Measurements from ENCODE around the gene LMBR1L. TPM values are rescaled to one million over a fixed set of nuclear protein-coding genes. Genes with fewer than 3 reads are reported as not detected.

The LMBR1L gene
- total and polyA plus RNA-seq, 2 of the 13 experiments (the other 11 are each of a cell fraction or from before 2014, with no cell fraction given) = 12.2 to 65.9 TPM

- TF ChIP-seq PLRG1 (conservative IDR thresholded peaks at IDR 0.05) = no peak
- no peak for TF ChIP-seq ZNF232 (CRISPR knock-in tag; IDR thresholded peaks at IDR 0.05; ENCODE audit: borderline replicate concordance)
- TF ChIP-seq ARNT2 (CRISPR knock-in tag; IDR thresholded peaks at IDR 0.05; ENCODE audit: low read depth) = no peak
- TF ChIP-seq ZNF83 (CRISPR knock-in tag; IDR thresholded peaks at IDR 0.05; ENCODE audit: borderline replicate concordance) = no peak
- no peak for TF ChIP-seq ZSCAN21 (CRISPR knock-in tag; IDR thresholded peaks at IDR 0.05; ENCODE audit: borderline replicate concordance)
- no peak for TF ChIP-seq HOXA7 (CRISPR knock-in tag; IDR thresholded peaks at IDR 0.05)
- TF ChIP-seq HOXA3 (CRISPR knock-in tag; IDR thresholded peaks at IDR 0.05) = no peak
- no peak for TF ChIP-seq ZC3H4 (CRISPR knock-in tag; IDR thresholded peaks at IDR 0.05; ENCODE audit: borderline replicate concordance)
- TF ChIP-seq HNF4G (IDR thresholded peaks at IDR 0.05; ENCODE audit: borderline replicate concordance, low read depth, low read length) = no peak
- TF ChIP-seq HNF4G (CRISPR knock-in tag; IDR thresholded peaks at IDR 0.05; ENCODE audit: borderline replicate concordance, low read depth) = no peak
Observed at GRCh38 chr12:49051777-49052438, 58.7 kb downstream of the LMBR1L start (continued).

GRCh38 chr12:49051373-49051764 is 59.3 kb downstream of the LMBR1L start:
- Histone ChIP-seq H4K20me1 (ENCODE audit: insufficient read depth, low read length) (peaks cover 28% of the 10 kb centered on the region), H2AFZ (ENCODE audit: low read length) (no peak overlapping the region), H3K27me3 (ENCODE audit: control insufficient read depth in 1 of 2, insufficient read depth in 2 of 2, low read length in 2 of 2) (no peaks in the 10 kb centered on the region), H3K9me3 (ENCODE audit: low read length) (no peaks in the 10 kb centered on the region), H3K27ac (ENCODE audit: extremely low read length, insufficient read depth, low read length) (no peak overlapping the region), H3K79me2 (ENCODE audit: insufficient read depth, low read length) (peaks cover 18% of the 10 kb centered on the region), H3K36me3 (replicated peaks in 1 of 2; ENCODE audit: control insufficient read depth in 1 of 2, insufficient read depth in 2 of 2, low read length in 2 of 2) (peaks cover 67 to 93% of the 10 kb centered on the region in 2 experiments), H3K4me3 (replicated peaks in 1 of 3; ENCODE audit: insufficient read depth in 1 of 3, low read depth in 2 of 3, low read length in 3 of 3) (no peak overlapping the region), H3K4me2 (ENCODE audit: low read depth, low read length) (no peak overlapping the region), H3K4me1 (ENCODE audit: insufficient read depth, low read length) (peaks cover 16% of the 10 kb centered on the region), H3K9ac (ENCODE audit: insufficient read depth, low read depth, low read length) (no peak overlapping the region)
- ATAC-seq (no peak), FAIRE-seq (no peak), DNase-seq (ENCODE audit: low spot score) (no peak)
- in situ Hi-C loops (cut with HindIII; ENCODE audit: extremely low pct_ligation_motif_present, low pct_unique_long_range_greater_than_20kb) (no loop called here), intact Hi-C loops (cut with micrococcal nuclease; ENCODE audit: unreplicated experiment) (no loop called here)
- ChIA-PET POLR2A (interaction anchor here (0.7 to 0.9 kb wide), 2 partner anchors 13 to 79 kb away, joined by 3 read pairs; no protein-coding TSS in a partner anchor), CTCF (ENCODE audit: low intra/inter-chr PET ratio, low total read pairs) (no interaction called here)
- BruUV-seq (replicated peaks) = no TSS peak
- WGBS (ENCODE audit: low lambda C conversion rate) = 96% methylated on average over 17 of the region's 18 CpGs
- TF ChIP-seq ZNF18 (CRISPR knock-in tag; IDR thresholded peaks at IDR 0.05; ENCODE audit: insufficient replicate concordance) (no peak), ZC3H13 (CRISPR knock-in tag; IDR thresholded peaks at IDR 0.05) (0 out of 2 replicates have a peak, but pooled peaks have one; percentile 32), AGO2 (optimal IDR thresholded peaks at IDR 0.05; ENCODE audit: low read depth, low read length) (peak; percentile 74), RBFOX2 (IDR thresholded peaks at IDR 0.05; ENCODE audit: low read depth, low read length) (peak; percentile 43), ZNF17 (CRISPR knock-in tag; IDR thresholded peaks at IDR 0.05) (no peak)
